Measurements from ENCODE around the gene DPP10.

DNA sequence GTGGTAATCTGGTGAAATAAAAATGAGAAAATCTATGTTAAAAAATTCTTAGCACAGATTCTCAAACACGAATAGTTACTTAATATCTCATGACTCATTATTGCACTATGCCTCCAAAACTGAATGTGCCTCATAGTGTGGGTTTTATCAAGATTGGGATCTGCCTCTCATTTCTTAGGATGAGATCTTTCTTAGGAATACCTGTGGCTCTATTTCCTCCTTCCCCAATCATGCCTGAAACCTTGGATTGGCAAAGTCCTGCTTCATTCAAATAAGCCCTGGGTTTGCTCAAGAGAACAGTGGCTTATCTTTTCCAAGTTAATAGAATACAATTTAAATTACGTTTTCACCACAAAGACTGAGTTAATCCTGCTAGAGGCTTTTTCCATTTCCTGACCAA is 100.3 kb downstream of the DPP10 start:
- no peak for TF ChIP-seq POLR2A (IDR thresholded peaks at IDR 0.05)
- TF ChIP-seq, protein P1, sequence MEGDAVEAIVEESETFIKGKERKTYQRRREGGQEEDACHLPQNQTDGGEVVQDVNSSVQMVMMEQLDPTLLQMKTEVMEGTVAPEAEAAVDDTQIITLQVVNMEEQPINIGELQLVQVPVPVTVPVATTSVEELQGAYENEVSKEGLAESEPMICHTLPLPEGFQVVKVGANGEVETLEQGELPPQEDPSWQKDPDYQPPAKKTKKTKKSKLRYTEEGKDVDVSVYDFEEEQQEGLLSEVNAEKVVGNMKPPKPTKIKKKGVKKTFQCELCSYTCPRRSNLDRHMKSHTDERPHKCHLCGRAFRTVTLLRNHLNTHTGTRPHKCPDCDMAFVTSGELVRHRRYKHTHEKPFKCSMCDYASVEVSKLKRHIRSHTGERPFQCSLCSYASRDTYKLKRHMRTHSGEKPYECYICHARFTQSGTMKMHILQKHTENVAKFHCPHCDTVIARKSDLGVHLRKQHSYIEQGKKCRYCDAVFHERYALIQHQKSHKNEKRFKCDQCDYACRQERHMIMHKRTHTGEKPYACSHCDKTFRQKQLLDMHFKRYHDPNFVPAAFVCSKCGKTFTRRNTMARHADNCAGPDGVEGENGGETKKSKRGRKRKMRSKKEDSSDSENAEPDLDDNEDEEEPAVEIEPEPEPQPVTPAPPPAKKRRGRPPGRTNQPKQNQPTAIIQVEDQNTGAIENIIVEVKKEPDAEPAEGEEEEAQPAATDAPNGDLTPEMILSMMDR (IDR thresholded peaks at IDR 0.05): no peak
